SK-N-SH treated with all-trans-retinoic acid at 6 μM for 48 hours (cell line): ENCODE measurements around the gene CABYR.
A peak's percentile ranks its signal among the peaks of the same experiment; 100 is the strongest.

ENCODE experiments used
- ATAC-seq: fragments of 200-7000 bp; cut with Tn5 transposase; 3 replicates; pipeline ENCODE4 v1.9.1; 2020; ENCODE audit warnings: mild to moderate bottlenecking, moderate library complexity
- ARNTL ChIP-seq: fragments of 450-650 bp; formaldehyde crosslinking; IDR thresholded peaks from 2 replicates; pipeline ENCODE4 v1.5.0; 2020; ENCODE audit warnings: low read depth, mild to moderate bottlenecking, moderate library complexity, borderline replicate concordance
- BACH2 ChIP-seq: fragments of 250-450 bp; sonication (Bioruptor Pico); IDR thresholded peaks from 2 replicates; pipeline ENCODE4 v1.9.0; 2021; ENCODE audit warnings: mild to moderate bottlenecking, borderline replicate concordance
- CREB5 ChIP-seq: fragments of 250-450 bp; sonication (Bioruptor Pico); IDR thresholded peaks from 2 replicates; pipeline ENCODE4 v1.5.1; 2020; ENCODE audit warnings: low read depth, mild to moderate bottlenecking, moderate library complexity
- CSDC2 ChIP-seq: fragments of 250-450 bp; sonication (Bioruptor Pico); IDR thresholded peaks from 2 replicates; pipeline ENCODE4 v1.5.0; 2020; ENCODE audit warnings: mild to moderate bottlenecking, moderate library complexity
- CSRNP3 ChIP-seq: fragments of 250-450 bp; sonication (Bioruptor Pico); IDR thresholded peaks from 2 replicates; pipeline ENCODE4 v1.5.1; 2021; ENCODE audit warnings: mild to moderate bottlenecking, moderate library complexity
- ESRRG ChIP-seq: fragments of 250-450 bp; sonication (Bioruptor Pico); IDR thresholded peaks from 2 replicates; pipeline ENCODE4 v1.6.1; 2021; ENCODE audit warnings: mild to moderate bottlenecking
- GLIS3 ChIP-seq: fragments of 250-450 bp; sonication (Bioruptor Pico); IDR thresholded peaks from 2 replicates; pipeline ENCODE4 v1.5.0; 2020; ENCODE audit warnings: mild to moderate bottlenecking, moderate library complexity
- ISL1 ChIP-seq: fragments of 250-450 bp; sonication (Bioruptor Pico); IDR thresholded peaks from 2 replicates; pipeline ENCODE4 v2.1.2; 2022; ENCODE audit warnings: mild to moderate bottlenecking, moderate library complexity
- OSR1 ChIP-seq: fragments of 250-450 bp; sonication (Bioruptor Pico); IDR thresholded peaks from 2 replicates; pipeline ENCODE4 v1.8.0; 2022; ENCODE audit warnings: moderate library complexity, mild to moderate bottlenecking, inconsistent platforms
- PATZ1 ChIP-seq: fragments of 250-450 bp; sonication (Bioruptor Pico); IDR thresholded peaks from 2 replicates; pipeline ENCODE4 v1.8.0; 2020; ENCODE audit warnings: mild to moderate bottlenecking, moderate library complexity, borderline replicate concordance
- POU6F1 ChIP-seq: fragments of 250-450 bp; sonication (Bioruptor Pico); IDR thresholded peaks from 2 replicates; pipeline ENCODE4 v1.8.0; 2021; ENCODE audit warnings: low read depth, mild to moderate bottlenecking, moderate library complexity, borderline replicate concordance
- PPARA ChIP-seq: fragments of 250-450 bp; sonication (Bioruptor Pico); IDR thresholded peaks from 2 replicates; pipeline ENCODE4 v1.5.0; 2020; ENCODE audit warnings: mild to moderate bottlenecking, borderline replicate concordance
- RARB ChIP-seq: fragments of 250-450 bp; sonication (Bioruptor Pico); IDR thresholded peaks from 2 replicates; pipeline ENCODE4 v1.8.0; 2021; ENCODE audit warnings: mild to moderate bottlenecking, moderate library complexity
- SNAI2 ChIP-seq: fragments of 250-450 bp; sonication (Bioruptor Pico); IDR thresholded peaks from 2 replicates; pipeline ENCODE4 v1.5.0; 2020; ENCODE audit warnings: mild to moderate bottlenecking, moderate library complexity
- TCF4 ChIP-seq: fragments of 250-450 bp; sonication (Bioruptor Pico); IDR thresholded peaks from 2 replicates; pipeline ENCODE4 v1.8.0; 2021; ENCODE audit warnings: mild to moderate bottlenecking, moderate library complexity, borderline replicate concordance
- TOX ChIP-seq: fragments of 250-450 bp; sonication (Bioruptor Pico); IDR thresholded peaks from 2 replicates; pipeline ENCODE4 v1.8.0; 2021; ENCODE audit warnings: mild to moderate bottlenecking, moderate library complexity, borderline replicate concordance
- TSHZ2 ChIP-seq: fragments of 250-450 bp; sonication (Bioruptor Pico); IDR thresholded peaks from 2 replicates; pipeline ENCODE4 v1.5.0; 2020; ENCODE audit warnings: mild to moderate bottlenecking, moderate library complexity
- ZC3H10 ChIP-seq: fragments of 250-450 bp; sonication (Bioruptor Pico); IDR thresholded peaks from 2 replicates; pipeline ENCODE4 v1.5.1; 2021; ENCODE audit warnings: mild to moderate bottlenecking, moderate library complexity
- ZFP3 ChIP-seq: fragments of 250-450 bp; sonication (Bioruptor Pico); IDR thresholded peaks from 2 replicates; pipeline ENCODE4 v1.5.0; 2020; ENCODE audit warnings: mild to moderate bottlenecking, moderate library complexity
- ZFP30 ChIP-seq: fragments of 450-650 bp; formaldehyde crosslinking; IDR thresholded peaks from 2 replicates; pipeline ENCODE4 v1.5.0; 2022; ENCODE audit warnings: mild to moderate bottlenecking, moderate library complexity
- ZNF565 ChIP-seq: fragments of 450-650 bp; formaldehyde crosslinking; conservative IDR thresholded peaks from 2 replicates; pipeline ENCODE4 v1.5.0; 2020; ENCODE audit warnings: low read depth, mild to moderate bottlenecking, moderate library complexity
- ZNF70 ChIP-seq: fragments of 450-650 bp; formaldehyde crosslinking; IDR thresholded peaks from 2 replicates; pipeline ENCODE4 v1.5.0; 2020; ENCODE audit warnings: mild to moderate bottlenecking, moderate library complexity
- ZNF8 ChIP-seq: fragments of 450-650 bp; formaldehyde crosslinking; IDR thresholded peaks from 2 replicates; pipeline ENCODE4 v1.5.0; 2020; ENCODE audit warnings: mild to moderate bottlenecking, moderate library complexity

The CABYR gene

DNA sequence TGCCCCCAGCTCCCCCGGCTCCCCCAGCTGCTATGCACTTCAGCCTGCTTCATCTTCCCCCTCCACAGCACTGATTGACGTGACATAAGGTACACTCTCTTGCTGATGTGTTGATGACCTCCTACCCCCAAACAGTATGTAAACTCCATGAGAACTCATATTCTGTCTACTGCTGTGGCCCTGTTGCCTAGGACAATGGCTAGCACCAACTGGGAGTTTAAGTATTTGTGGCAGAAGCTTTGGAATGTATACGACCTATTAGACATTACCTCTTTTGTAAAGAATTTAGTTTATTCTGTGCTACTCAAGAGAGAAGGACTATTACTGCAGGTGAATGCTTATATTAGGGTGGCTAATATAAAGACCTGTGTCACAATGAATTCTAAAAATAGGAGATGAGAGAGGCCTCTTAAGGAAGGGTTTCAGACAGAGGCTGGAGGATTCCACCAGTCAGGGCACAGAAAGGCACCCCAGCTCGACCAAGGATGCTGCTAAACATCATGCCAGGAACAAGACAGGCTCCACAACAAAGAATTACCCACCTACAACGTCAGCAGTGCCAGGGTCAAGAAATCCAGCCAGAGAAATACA is 60.6 kb downstream of the CABYR start:
- TF ChIP-seq SNAI2 (CRISPR knock-in tag), result no peak
- no peak for TF ChIP-seq ARNTL (CRISPR knock-in tag)
- no peak for TF ChIP-seq ZFP30
- TF ChIP-seq ZNF565 (CRISPR knock-in tag), result no peak
- TF ChIP-seq CREB5 (CRISPR knock-in tag), result no peak
- ATAC-seq, result peak; percentile 38

GRCh38 chr18:24200494-24201290 is 61.8 kb downstream of the CABYR start:
- TF ChIP-seq GLIS3 (CRISPR knock-in tag) (no peak), PPARA (CRISPR knock-in tag) (no peak), ESRRG (no peak), ZFP30 (no peak), TOX (CRISPR knock-in tag) (no peak), OSR1 (CRISPR knock-in tag) (no peak), RARB (CRISPR knock-in tag) (no peak), ZNF8 (CRISPR knock-in tag) (no peak), PATZ1 (CRISPR knock-in tag) (no peak), ZNF565 (CRISPR knock-in tag) (no peak), ARNTL (CRISPR knock-in tag) (no peak), CREB5 (CRISPR knock-in tag) (no peak), BACH2 (CRISPR knock-in tag) (no peak), TCF4 (CRISPR knock-in tag) (no peak), ISL1 (CRISPR knock-in tag) (no peak), POU6F1 (CRISPR knock-in tag) (no peak), CSDC2 (CRISPR knock-in tag) (no peak)
- ATAC-seq, result no peak

GRCh38 chr18:24201699-24202687 is 63.1 kb downstream of the CABYR start:
- TF ChIP-seq ZFP3 (CRISPR knock-in tag) (no peak), ZFP30 (no peak), ZNF70 (no peak), BACH2 (CRISPR knock-in tag) (no peak), CSRNP3 (CRISPR knock-in tag) (no peak), ESRRG (no peak), ARNTL (CRISPR knock-in tag) (no peak), ZNF8 (CRISPR knock-in tag) (no peak), ZC3H10 (CRISPR knock-in tag) (no peak), TSHZ2 (CRISPR knock-in tag) (no peak), ISL1 (CRISPR knock-in tag) (no peak), CSDC2 (CRISPR knock-in tag) (no peak), PPARA (CRISPR knock-in tag) (no peak)
- TF ChIP-seq, all 23 proteins: peak for 0
- ATAC-seq, result no peak
